Measurements from ENCODE around the gene TLE3.

GRCh38 chr15:70026991-70027390, 70.7 kb downstream of the TLE3 start:
- TF ChIP-seq CTCF (IDR thresholded peaks at IDR 0.05) (no peak), ZBTB33 (IDR thresholded peaks at IDR 0.05; ENCODE audit: borderline replicate concordance, low read depth) (no peak), SIN3A (IDR thresholded peaks at IDR 0.05; ENCODE audit: borderline replicate concordance, low read depth, low read length) (no peak), USF1 (IDR thresholded peaks at IDR 0.05; ENCODE audit: borderline replicate concordance, low read depth) (no peak), PBX3 (IDR thresholded peaks at IDR 0.05) (no peak), IRF3 (IDR thresholded peaks at IDR 0.05; ENCODE audit: low read depth, low read length) (no peak)
